ENCODE data around the gene SNX14.
"Not testable (repeated sequence)": the region's sequence is repeated elsewhere in the genome, so short reads cannot be mapped to it uniquely, and the experiment has no call there.

Gene SNX14

DNA sequence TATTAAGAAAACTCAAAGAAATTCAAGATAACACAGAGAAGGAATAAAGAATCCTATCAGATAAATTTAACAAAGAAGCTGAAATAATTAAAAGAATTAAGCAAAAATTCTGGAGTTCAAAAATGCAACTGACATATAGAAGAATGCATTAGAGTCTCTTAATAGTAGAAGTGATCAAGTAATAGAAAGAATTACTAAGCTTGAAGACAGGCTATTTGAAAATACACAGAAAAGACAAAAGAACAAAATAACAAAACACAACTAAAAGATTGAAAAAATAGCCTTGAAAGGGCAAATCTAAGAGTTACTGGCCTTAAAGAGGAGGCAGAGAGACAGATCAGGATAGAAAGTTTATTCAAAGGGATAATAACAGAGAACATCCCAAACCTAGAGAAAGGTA lies 12.1 kb downstream of the SNX14 start:
- DNase-seq, result no peak

- no peak for DNase-seq
Observed at GRCh38 chr6:85580878-85581267, 12.8 kb downstream of the SNX14 start.

GRCh38 chr6:85580118-85580877 lies 13.4 kb downstream of the SNX14 start:
- DNase-seq, result no peak

DNA sequence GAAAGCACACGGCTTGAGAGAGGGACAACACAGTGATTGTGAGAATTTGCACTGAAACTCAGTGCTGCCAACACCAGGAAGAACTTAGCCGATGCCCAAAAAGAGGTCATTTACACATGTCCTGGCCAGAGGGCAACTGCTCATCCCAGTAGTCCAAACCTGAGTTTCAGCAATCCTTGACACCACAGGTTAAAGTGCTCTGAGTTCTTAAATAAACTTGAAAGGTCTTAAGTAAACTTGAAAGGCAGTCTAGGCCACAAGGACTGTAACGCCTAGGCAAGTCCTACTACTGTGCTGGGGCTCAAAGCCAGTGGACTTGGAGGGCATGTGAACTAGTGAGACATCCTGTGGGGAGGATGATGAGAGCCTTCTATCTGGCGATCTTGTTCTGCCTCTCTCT lies 14.1 kb downstream of the SNX14 start:
- DNase-seq, result no peak

DNA sequence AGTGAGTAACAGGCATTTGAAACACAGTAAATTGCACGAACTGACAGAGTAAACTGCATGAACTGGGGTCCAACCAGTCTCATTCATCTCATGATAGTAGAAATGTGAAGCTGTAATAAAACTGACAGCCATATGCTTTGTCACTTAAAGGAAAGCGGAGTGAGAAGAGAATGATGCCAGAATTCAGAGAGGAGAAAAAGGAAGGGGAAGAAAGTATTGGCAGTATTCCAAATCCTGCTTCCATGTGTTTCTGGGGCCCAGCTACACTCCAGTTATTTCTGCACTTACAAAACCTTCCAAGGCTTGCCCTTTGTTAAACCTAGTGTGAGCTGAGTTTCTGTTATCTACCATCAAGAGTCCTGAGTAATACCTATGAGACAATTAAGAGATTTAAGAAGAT lies 17.2 kb downstream of the SNX14 start:
- no peak for DNase-seq

DNA sequence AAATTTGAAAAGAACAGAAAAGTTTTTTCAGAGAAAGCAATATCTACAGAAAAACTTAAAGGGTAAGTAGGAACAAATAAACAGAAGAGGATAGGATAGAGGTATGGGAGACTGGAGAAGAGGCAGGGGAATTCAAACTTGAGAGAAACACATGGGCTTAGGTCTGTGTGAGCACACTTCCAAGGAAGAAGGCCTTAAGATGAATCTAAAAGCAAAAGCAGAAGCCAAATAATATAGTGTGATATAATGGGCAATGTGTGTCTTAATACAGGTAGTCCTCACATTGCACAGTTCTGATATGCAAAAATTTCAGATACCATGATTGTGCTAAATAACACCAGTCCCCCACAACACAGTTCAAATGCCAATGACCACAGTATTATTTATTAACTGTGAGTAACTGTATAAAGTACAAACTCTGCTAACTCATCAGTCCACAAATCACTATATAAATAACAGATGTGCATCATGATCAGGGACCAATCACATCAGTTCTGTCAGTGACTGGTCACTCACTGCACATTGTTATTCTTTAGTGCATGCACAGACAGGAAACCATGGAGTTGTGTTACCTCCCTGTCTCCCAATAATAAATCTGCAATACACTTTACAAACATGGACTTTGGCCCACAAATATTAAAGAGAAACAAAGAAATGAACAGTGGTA lies 18.6 kb downstream of the SNX14 start:
- no peak for DNase-seq

GRCh38 chr6:85569323-85569722 lies 24.3 kb downstream of the SNX14 start:
- no peak for DNase-seq

GRCh38 chr6:85568411-85568810 lies 25.2 kb downstream of the SNX14 start:
- DNase-seq, result no peak

- DNase-seq, result no peak
Observed at GRCh38 chr6:85565736-85566135, 27.9 kb downstream of the SNX14 start.

GRCh38 chr6:85564223-85564622 lies 29.4 kb downstream of the SNX14 start:
- DNase-seq, result not testable (repeated sequence)

- no peak for DNase-seq
Observed at GRCh38 chr6:85561750-85562357, 31.8 kb downstream of the SNX14 start.

DNA sequence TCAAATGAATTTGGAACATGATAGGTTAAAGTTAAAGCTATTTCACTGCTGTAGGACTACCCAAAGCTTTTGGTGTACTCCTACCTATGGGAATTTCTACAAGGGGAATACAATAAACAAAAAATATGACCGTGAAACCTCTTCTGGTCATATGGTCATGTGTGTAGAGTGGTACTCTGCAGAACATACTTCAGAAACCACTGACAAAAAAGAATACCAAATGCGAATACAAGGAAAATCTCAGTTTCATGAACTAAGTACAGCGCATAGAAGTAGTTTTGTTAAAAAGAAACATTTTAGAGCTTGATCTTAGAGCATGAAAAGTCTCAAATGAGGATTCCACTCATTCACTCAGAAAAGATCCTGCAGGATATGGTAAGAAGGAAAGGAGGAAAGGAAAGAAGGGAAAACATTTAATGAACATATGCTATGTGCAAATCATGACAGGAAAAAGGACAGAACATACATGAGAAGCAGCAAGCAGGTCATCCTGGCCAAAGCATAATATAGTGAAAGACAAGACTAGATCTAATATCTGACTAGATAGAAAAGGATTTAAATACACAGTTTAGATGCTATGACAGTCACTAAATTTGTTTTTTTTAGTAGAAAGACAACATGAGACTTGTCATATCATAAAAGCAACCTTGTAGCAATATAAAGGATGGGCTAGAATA lies 36.5 kb downstream of the SNX14 start:
- no peak for DNase-seq

DNA sequence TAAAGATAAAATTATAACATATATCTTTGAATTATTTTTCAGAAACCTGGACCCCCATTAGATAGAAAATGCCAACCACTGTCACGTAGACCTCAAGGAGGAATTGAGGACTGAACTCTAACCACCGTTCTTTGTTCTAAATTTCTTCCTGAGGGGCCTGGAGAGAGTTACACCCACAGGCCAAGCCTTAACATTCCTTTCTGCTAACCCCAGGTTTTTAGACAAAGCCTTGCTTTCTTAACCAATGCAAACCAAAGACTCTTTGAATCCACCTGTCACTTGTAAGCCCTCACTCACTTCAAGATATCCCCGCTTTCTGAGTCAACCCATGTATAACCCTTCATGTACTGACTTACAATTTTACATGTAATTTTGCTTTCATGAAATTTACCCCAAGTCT lies 41.0 kb downstream of the SNX14 start:
- DNase-seq, result no peak

DNA sequence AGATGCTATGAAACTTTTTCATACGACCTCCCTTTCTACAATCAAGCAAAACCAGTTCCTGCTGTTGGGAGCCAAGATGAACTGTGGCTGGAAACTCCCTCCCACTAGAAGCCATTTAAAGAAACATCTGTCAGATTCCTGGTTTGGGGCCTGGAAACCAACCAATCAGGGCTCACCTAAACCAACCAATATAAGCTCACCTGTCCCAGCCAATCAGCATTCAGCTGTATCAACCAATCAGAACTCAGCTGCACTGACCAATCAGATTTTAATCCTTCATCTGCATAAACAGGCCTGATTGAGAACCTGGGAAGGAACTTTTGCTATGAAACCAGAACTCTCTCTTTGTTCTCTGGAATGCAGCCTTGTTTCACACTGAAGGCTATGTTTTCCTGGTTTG lies 42.4 kb downstream of the SNX14 start:
- DNase-seq, result no peak

GRCh38 chr6:85547719-85548118 lies 45.9 kb downstream of the SNX14 start:
- no peak for DNase-seq

GRCh38 chr6:85544776-85545175 lies 48.9 kb downstream of the SNX14 start:
- no peak for DNase-seq

- DNase-seq, result no peak
Observed at GRCh38 chr6:85537055-85537494, 56.6 kb downstream of the SNX14 start.

DNA sequence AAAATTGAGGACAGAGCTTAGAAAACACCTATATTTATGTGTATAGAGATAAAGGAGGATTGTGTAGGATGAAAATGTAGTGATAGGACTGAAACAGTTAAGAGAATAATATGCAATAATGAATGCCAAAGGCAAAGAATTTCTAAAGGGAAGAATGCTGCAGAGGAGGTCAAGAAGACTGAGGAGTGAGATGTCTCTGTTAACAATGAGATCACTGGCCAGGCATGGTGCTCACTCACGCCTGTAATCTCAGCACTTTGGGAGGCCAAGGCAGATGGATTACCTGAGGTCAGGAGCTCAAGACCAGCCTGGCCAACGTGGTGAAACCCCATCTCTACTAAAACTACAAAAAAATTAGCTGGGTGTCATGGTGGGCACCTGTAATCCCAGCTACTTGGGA lies 69.4 kb downstream of the SNX14 start:
- not testable (repeated sequence) for DNase-seq

DNA sequence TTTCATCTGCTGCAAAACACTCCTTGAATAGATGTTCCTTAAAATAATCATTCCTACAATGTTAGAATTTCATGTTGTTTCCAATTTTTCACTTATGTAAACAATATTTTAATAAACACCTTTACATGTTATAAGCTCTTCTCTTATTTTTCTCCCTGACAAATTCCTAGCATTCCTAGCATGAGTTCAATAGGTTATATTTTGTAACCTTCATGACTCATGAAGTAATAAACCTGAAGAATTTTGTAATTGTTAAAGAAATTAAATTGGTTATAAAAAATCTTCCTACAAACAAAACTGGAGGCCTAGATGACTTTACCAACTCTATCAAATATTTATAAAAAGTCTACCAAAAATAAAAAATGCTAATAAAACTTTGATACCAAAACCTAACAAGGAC lies 77.5 kb downstream of the SNX14 start:
- no peak for DNase-seq

DNA sequence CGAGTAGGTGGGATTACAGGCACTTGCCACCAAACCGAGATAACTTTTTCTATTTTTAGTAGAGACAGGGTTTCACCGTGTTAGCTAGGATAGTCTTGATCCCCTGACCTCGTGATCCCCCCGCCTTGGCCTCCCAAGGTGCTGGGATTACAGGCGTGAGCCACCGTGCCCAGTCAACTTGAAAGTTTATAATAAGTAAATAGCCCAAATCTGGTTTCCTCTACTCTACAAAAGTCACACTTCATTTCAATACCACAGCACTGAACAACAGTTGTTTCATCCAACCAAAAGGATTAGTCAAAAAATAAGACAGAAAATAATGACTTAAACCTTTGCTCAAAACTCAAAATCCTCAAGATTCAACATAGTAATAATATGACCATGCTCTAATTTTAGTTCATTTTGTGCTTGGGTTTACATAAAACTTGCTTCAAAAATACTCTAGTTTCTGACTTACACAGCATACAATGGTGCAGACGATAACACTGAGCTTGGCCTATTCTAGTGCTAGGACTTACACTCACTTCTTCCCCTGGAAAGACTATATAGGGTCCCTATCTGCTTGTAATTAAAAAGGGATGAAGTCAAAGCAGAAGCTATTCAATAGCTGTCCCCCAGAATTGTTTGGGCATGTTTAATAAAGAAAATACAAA lies 87.1 kb downstream of the SNX14 start:
- DNase-seq, result no peak

DNA sequence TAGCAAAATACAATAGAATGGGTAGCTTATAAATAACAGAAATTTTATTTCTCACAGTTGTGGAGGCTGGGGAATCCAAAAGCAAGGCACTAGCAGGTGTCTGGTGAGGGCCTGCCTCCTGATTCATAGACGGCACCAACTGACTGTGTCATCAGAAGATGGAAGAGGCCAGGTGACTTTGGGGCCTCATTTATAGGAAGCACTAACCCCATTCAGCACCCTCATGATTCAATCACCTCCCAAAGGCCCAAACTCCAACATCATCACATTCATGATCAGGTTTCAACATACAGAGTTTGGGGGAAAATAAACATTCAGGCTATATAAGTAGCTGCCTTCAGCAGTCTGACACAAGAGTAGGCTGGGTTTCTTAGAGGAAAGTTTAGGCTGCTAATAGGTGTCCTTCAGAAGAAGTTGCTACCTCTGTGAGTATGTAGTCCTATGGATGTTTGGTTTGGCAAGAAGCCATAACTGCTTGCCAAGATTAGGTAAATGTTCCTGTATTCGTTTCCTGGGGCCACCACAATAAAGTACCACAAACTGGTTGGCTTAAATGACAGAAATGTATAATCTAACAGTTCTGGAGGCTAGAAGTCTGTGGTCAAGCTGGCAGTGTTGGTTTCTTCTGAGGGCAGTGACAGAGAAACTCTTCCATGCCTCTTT lies 94.9 kb downstream of the SNX14 start:
- DNase-seq, result no peak

DNA sequence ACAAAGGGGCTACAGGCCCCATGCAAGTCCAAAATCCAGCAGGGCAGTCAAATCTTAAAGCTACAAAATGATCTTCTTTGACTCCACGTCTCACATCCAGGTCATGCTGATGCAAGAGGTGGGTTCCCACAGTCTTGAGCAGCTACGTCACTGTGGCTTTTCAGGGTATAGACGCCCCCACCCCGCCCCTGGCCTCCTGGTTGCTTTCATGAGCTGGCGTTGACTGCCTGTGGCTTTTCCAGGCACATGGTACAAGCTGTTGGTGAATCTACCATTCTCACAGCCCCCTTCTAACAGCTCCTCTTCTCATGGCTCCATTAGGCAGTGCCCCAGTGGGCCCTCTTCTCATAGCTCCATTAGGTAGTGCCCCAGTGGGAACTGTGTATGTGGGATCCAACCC lies 96.8 kb downstream of the SNX14 start:
- DNase-seq, result no peak
